Activated effector memory CD4-positive, alpha-beta T cell treated with anti-CD3 and anti-CD28 coated beads, Interleukin-2, amount 50 U/mL, for 16 hours (primary cell): ENCODE measurements around the gene NMBR.
A peak's percentile ranks its signal among the peaks of the same experiment; 100 is the strongest.
"Not testable (repeated sequence)": the region's sequence is repeated elsewhere in the genome, so short reads cannot be mapped to it uniquely, and the experiment has no call there.

Experiments
- DNase-seq: peaks from one replicate; pipeline ENCODE4 v3.0.0-alpha.2; 2020

NMBR gene

GRCh38 chr6:142154336-142154735 is 7.4 kb upstream of the NMBR start:
- no peak for DNase-seq

GRCh38 chr6:142153196-142153595 is 6.3 kb upstream of the NMBR start:
- no peak for DNase-seq

GRCh38 chr6:142152746-142153145 is 5.8 kb upstream of the NMBR start:
- no peak for DNase-seq

- not testable (repeated sequence) for DNase-seq
These were observed 5.4 kb downstream of the NMBR start for GRCh38 chr6:142141531-142141930.

GRCh38 chr6:142138876-142139275 is 8.0 kb downstream of the NMBR start:
- DNase-seq: no peak

GRCh38 chr6:142132625-142133024 is 14.3 kb downstream of the NMBR start, which contains the start of gene GJE1:
Gene GJE1, plus strand, starts transcription at chr6:142132925. Its CDS starts 234 bp downstream, at chr6:142133159.
- DNase-seq: no peak

- no peak for DNase-seq
These were observed 16.1 kb downstream of the NMBR start for GRCh38 chr6:142130814-142131213.

GRCh38 chr6:142121342-142121741 is 25.6 kb downstream of the NMBR start:
- no peak for DNase-seq

GRCh38 chr6:142118925-142119324 is 28.0 kb downstream of the NMBR start:
- DNase-seq: no peak

GRCh38 chr6:142118328-142118727 is 28.6 kb downstream of the NMBR start:
- no peak for DNase-seq

GRCh38 chr6:142117366-142117765 is 29.6 kb downstream of the NMBR start:
- no peak for DNase-seq

GRCh38 chr6:142112451-142113061 is 34.4 kb downstream of the NMBR start:
- peak; percentile 83 for DNase-seq

GRCh38 chr6:142110820-142111219 is 36.1 kb downstream of the NMBR start:
- not testable (repeated sequence) for DNase-seq

GRCh38 chr6:142104820-142105219 is 42.1 kb downstream of the NMBR start:
- DNase-seq: not testable (repeated sequence)

GRCh38 chr6:142088858-142089216 is 58.1 kb downstream of the NMBR start:
- DNase-seq: no peak

GRCh38 chr6:142087950-142088857 is 58.7 kb downstream of the NMBR start:
- DNase-seq: no peak

- DNase-seq: no peak
These were observed 67.8 kb downstream of the NMBR start for GRCh38 chr6:142079130-142079529.

- no peak for DNase-seq
These were observed 71.3 kb downstream of the NMBR start for GRCh38 chr6:142075516-142076101.

GRCh38 chr6:142074516-142074915 is 72.4 kb downstream of the NMBR start:
- DNase-seq: no peak

GRCh38 chr6:142071981-142072380 is 74.9 kb downstream of the NMBR start:
- DNase-seq: no peak

GRCh38 chr6:142068416-142068815 is 78.5 kb downstream of the NMBR start:
- no peak for DNase-seq

GRCh38 chr6:142062861-142063260 is 84.1 kb downstream of the NMBR start:
- DNase-seq: not testable (repeated sequence)

- no peak for DNase-seq
These were observed 88.2 kb downstream of the NMBR start for GRCh38 chr6:142058551-142059290.
